HG03520 (cell line): Measurements from ENCODE around the gene RPS27.

Experiments
- ATAC-seq: cut with Tn5 transposase; IDR thresholded peaks from one replicate; pipeline ENCODE4 v1.9.1; 2021; ENCODE audit warnings: mild to moderate bottlenecking, moderate library complexity; ENCODE audit not compliant: unreplicated experiment

Gene RPS27

GRCh38 chr1:153990468-153991150 lies at the start of gene RPS27:
Gene RPS27 (plus strand): TSS chr1:153990762. CDS start chr1:153990797, 35 bp downstream.
- ATAC-seq, result peak; percentile 76

- ATAC-seq, result no peak
Observed at GRCh38 chr1:153941826-153942725, 48.5 kb upstream of the RPS27 start.

DNA sequence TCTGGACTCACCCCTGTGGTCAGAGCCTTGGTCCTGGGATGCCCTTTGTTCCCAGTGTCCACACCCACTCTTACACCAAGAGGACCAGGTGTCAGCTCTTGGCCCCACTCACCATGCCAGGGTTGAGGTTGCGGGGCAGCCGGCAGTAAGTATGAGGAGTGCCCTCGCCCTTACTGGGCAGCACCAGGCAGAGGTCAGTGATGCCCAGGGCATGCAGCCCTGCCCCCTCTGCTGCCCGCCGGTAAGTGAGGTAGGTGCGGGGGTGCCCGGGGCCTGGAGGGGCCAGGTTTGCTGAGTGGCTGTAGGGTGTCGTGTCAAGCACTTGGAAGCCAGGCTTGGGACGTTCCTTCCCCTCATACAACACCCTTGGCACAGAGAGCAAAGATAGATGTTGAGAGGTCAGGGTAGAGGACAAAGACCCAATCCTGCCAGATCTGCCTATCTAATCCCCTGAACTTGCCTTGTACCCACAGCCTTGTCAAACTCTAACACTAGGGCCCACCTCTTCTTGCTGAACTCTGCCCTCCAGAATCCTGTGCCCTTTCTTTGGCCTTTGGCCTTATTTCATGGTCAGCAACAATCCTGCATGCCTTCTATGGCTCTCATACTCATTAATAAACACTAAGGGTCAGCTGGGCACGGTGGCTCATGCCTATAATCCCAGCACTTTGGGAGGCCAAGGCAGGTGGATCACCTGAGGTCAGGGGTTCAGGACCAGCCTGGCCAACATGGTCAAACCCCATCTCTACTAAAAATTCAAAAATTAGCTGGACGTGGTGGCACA lies 47.6 kb upstream of the RPS27 start:
- ATAC-seq, result no peak

- no peak for ATAC-seq
Observed at GRCh38 chr1:153944005-153944826, 46.3 kb upstream of the RPS27 start.

DNA sequence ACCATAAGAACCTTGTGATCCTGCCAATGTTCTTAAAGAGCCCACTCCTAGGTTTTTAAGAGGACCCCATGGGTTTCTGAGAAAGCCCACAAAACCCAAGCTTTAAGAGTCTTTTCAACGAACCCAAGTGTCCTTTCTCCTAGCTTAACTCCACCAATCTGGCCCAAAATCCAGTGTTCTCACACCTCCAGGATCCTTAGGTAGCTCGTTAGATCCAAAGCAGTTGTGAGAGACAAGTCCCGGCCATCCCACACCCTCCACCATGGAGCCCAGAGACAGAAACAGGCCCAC lies 45.8 kb upstream of the RPS27 start:
- no peak for ATAC-seq

- no peak for ATAC-seq
Observed at GRCh38 chr1:153945131-153945794, 45.3 kb upstream of the RPS27 start.

- ATAC-seq, result peak; percentile 66
Observed at GRCh38 chr1:153945795-153946621, 44.6 kb upstream of the RPS27 start.

DNA sequence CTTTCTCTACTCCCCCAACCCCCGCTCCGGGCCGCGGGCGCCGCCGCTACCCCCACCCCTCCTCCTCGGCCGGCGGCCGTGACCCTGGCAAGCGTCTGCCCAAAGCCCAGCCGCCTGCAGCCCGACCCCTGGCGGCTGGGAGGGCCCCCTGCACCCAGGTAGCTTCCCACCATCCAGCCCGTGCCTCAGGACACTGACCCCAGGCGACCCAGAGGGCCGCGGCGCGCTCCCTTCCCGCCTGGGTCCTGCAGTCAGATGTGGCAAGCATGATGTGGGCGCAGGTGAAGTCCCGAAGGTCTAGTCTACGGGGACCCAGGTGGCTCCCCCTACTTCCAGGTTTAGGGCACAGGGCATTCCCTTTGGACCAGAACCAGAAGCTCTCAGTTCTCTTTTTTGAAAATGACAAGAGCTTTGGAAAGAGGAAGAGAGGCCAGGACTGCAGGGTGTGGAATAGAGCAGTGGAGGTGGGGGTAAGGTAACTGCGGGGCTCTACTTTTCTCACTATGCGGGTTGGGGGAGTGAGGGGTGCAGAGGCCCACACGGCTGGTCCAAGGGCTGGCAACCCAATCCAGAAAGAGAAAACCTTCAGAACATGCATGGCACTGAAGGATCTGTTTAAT lies 43.8 kb upstream of the RPS27 start, which contains the start of gene DENND4B:
TSS of gene DENND4B (minus strand) at position 97 of the 620 bp plus-strand sequence. CDS start 2,344 bp downstream, outside the sequence.
- peak; percentile 48 for ATAC-seq

DNA sequence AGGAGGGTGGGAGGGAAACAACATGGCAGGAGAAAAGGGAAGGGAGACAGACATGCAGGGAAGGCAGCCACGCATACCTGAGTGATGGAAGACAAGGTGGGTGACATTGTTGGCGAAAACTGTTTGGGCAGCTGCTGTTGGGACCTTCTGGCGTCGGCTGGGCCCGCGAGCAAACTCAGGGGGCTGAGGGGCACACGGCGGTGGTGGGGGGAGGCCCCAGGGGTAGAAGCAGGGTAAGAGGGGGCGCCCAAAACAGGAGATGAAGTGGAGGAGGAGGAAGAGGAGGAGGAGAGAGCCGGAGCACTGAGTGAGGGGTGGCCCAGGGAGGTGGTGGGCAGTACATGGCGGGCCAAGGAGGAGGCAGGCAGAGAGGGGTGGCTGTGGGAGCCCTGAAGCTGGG lies 39.4 kb upstream of the RPS27 start:
- no peak for ATAC-seq

DNA sequence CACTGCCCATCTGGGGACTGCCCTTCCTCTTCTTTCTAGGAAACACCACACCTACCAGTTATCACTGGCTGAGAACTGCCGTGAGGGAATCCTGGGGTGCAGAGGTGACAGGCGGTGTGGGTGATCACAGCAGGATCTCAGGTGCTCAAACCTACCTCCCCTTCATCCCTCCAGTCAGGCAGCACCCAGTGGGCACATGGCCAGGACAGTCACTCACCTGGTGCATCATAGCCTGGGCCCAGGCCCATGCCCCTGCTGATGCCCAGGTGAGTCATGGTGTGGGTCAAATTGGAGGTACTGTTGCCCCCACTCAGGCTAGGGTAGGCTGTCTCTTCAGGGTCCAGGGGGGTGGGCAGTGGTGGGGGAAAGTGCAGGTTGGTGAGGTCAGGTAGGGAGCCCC lies 38.8 kb upstream of the RPS27 start:
- no peak for ATAC-seq

DNA sequence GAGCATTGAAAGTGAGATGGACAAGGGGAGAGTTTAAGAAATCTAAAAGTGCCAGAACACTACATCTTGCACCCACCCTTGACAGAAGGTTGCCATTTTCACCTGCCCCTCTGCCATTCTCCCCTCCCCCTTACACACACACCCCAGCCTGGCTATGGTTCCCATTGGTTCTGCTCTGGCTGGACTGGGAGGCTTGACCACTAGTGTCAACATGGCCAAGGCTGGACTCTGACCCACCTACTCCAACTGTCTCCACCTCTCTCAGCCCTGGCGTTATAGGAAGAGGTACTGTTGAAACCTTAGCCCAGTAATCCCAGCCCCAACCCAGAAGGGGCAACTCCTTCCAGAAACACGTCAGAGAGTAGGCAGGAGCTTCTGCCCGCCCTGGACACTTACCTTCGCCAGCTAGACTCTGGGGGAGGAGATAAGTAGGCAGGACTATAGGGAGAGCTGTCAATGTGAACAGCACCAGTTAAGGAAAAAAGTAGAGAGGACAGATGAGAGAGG lies 36.6 kb upstream of the RPS27 start:
- ATAC-seq, result no peak

- ATAC-seq, result no peak
Observed at GRCh38 chr1:153954826-153955225, 35.7 kb upstream of the RPS27 start.

DNA sequence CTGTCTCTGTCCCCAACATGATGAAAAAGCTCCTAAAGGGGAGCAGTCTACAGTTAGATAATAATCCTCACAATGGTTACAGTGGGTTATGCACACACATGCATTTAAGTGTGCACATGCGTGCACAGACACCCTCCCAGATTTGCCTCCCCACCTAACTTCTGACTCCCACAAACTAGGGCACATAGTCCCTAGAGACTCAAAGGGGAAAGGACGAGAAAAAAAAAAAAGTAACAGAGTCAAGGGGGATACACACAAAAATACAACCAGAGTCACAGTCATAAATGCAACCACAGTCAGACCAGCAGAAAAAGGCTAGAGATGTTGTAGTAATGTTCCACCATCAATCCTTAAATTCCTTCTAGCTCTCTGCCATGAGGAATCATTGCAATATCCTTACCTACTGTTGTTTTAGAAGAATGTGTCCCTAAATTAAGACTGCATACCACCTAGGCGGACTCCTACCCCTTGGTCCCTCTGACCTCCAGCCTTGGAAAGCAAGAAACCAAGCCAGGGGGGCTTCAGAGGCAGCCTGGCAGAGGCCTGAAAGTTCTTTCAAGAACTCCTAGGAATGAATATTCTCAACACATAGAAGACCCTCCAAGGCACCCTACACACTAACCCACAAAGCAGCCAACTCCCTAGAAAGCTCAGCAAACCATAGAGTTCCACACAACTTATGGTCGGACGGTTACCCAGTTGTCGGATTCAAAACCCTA lies 33.4 kb upstream of the RPS27 start:
- no peak for ATAC-seq

DNA sequence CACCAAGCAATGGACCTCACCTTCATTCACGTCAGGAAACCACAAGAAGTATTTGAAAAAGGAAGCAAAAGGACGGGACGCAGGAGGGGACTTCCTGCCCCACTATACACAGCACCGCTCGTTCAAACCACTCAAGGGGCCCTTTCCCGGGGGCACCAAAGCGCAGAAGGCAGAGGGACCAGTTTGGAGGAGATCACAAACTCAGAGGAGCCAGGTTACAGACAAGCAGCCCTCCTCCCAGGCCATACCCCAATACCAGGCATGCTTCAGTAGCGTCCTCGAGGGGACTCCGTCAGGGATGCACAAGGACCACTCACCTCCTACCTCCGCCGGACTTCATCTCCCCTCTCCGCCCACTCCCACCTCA lies 32.8 kb upstream of the RPS27 start:
- no peak for ATAC-seq

- peak; percentile 79 for ATAC-seq
Observed at GRCh38 chr1:153958111-153958960, 32.2 kb upstream of the RPS27 start, which contains the start of gene CRTC2. Gene CRTC2 (minus strand): TSS chr1:153958612. CDS start chr1:153958497, 115 bp downstream.

- ATAC-seq, result no peak
Observed at GRCh38 chr1:153958961-153959260, 31.7 kb upstream of the RPS27 start.

DNA sequence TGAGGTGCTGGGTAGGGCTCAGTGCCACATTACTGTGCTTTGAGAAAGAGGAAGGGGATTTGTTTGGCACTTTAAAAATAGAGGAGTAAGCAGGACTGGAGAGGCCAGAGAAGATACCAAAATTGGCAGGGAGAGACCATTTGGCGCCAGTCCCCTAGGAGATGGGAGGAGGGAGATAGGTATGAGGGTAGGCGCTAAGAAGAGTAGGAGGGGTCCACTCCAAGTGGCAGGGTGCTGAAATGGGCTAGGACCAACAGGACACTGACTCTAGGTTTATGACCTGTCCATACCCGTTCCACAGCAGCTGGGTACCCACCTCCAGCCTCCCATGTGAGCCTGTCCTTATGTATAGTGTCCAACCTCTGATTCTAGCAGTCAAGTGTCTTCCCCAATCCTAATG lies 31.1 kb upstream of the RPS27 start:
- ATAC-seq, result no peak
